GM18517 (cell line): Measurements from ENCODE around the gene MRO.
"Not testable (repeated sequence)": the region's sequence is repeated elsewhere in the genome, so short reads cannot be mapped to it uniquely, and the experiment has no call there.

Experiments used
- ATAC-seq: cut with Tn5 transposase; IDR thresholded peaks from one replicate; pipeline ENCODE4 v1.9.1; 2021; ENCODE audit warnings: mild to moderate bottlenecking, moderate library complexity; ENCODE audit not compliant: unreplicated experiment

The MRO gene

DNA sequence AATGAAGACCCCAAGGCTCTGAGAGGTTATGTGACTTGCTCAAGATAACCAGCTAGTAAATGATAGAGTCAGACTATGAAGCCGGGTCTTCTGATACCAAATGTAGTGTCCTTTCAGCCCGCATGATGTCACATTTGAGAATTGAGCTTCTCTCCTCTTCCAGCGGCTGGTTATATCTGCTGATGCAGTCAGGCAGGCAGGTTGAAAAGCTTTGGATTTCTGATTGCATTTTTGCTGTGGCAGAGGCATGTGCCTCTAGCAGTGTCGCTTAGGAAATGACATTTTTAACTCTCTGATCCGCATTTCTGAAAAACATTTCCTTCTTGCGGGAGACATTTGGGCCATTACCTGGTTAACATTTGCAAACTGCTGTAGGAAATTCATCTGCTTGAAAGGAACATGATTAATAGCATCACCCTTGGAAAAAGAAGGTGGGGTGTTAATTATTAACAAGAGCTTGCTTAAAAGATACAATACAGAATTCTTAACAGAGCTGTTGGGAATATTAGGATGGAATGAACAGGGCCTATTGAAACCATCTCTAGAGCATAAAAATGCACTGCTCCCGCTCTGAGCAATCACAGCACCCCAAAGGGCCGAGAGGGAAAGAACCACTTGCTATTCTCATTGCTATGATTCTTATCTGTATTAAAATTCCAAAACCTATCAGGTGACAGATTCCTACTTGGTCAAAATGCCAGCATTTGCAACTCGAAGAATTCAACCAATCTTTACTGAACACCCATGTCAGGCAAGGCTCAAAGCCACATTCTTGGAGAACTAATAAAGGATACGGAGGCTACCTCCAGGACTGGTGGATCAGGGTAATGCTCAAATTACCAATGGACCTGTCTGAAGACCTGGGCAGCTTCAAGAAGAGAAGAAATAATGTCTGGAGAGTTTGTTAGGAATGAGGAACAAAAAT is 25.9 kb downstream of the MRO start:
- no peak for ATAC-seq

DNA sequence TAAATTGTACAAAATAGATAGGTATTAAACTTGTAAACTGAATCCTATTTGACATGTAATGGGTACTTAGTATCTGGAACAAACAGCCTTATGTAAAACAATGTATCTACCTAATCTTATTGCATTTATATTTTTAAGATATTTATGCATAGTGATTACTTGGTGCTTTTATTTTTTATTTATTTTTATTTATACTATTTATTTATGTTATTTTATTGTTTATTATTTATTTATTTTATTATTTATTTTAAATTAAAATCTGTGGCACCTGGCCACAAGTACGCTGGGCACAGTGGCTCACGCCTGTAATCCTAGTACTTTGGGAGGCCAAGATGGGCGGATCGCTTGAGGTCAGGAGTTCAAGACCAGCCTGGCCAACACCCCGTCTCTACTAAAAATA is 26.9 kb downstream of the MRO start:
- ATAC-seq, result no peak

DNA sequence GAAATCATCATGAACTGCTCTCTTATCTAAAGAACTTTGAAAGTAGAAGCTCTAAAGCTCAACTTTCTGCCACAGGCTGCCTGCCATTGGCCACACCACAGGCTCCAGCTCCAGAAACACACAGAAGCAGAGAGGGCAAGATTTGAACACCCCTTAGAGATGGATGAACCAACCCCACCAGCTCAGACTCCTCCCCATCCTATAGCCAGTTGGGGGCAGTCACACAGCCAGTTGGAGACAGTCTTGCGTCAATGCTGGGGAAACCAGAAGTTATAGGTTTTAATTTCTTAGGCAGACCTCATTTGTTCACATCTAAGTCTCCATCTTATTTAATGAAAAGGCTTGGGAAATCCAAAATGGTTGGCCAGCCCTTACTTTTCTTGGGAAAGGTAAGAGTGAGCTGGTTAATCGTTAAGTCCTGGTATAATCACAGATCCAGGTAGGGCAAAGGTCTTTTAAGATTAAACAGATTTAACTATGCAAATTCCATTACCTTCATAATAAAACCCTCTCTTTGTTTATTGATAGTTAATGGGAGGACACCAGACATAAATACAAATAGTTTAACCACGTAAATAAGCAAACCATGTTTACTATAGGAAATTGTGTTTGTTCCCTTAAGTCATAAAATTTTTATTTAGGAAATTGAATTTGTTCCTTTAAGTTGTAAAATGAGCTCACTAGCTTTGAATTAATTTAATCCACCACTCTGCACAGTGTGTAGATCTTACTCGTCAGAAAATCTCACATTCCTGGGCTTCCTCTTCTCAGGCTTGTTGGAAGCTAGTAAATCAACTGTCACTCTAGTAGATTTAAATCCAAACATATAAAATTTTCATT is 28.0 kb downstream of the MRO start:
- ATAC-seq, result no peak

DNA sequence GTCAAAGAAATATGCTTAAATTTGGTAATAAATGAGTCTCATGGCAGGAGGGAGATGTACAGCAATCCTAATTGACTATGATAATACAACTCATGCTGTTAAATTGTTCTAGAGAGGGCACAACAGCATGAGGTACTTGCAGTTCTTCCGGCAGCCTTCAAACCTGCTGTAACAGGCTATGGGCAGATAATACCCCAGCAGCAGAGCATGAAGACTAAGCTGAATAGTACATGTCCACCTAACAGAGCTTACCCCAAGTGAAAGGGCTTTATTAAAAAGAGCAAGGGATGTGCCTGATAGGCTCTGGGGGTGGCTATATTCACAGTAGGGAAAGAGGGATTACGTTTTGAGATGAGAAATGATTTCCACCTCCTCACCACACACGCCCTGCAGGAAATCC is 28.9 kb downstream of the MRO start:
- no peak for ATAC-seq

DNA sequence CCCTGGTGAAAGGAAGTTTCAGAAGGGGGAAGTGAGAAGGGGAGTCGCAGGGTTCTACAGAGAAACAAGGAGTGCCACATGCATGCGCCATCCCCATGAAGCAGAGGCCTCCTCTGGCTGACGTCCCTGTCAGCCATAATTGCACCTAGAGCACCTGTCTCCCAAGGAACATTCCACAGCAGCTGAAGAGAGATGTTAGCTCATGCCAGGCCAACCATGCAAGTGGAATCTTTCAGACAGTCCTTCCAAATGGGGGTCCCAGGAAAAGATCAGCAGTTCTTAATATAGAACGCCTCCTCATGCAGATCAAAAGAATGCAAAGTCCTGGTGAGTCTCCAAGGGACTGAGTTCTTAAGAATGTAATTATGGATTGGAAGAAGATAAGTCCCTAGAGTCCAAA is 29.6 kb downstream of the MRO start:
- no peak for ATAC-seq

DNA sequence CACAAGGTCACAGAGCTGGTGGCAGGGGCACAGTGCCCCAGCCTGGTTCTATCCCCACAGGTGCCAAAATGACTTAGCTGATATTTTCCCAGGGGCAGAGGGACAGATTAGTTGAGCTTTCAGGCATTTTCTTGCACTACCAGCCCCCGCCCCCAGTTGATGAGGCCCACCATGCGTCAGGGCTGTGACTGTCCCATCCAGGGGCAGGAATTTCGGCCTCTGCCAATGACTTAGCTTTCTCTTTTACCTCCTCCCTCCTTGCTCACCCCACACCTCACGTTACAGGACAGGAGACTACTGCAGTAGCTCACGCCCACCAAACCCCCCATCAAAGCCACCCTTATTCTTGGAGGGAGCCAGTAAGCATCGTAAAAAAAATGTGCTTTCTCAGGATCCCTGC is 31.5 kb downstream of the MRO start:
- no peak for ATAC-seq

DNA sequence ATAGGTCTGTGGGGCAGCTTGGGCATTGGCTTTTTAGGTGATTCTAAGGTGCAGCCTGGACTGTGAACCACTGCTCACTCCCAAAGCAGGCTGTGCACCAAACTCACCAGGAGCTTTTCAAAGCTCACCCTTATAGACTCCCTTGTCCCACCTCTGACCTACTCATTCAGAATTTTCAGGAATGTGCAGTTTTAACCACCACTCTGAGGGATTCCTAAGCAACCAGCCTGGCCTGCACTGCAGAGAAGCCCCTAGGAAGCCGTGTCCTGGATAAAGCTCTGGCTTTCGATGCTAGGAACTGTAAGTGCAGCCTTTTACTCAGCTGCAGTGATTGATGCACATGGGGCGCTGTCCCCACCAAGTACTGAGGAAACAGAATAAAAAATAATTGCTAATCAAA is 33.0 kb downstream of the MRO start:
- no peak for ATAC-seq

DNA sequence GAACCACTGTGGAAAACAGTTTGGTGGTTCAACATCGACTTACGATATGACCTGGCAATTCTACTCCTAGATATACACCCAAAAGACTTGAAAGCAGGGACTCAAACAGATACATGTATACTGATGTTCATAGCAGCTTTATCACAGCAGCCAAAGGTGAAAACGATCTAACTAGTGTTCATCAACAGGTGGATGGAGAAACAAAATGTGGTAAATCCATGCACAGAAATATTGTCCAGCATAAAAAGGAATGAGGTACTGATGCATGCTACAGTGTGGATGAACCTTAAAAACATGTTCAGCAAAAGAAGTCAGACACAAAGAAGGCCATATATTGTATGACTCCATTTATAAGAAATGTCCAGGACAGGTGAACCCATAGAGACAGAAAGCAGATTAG is 36.3 kb downstream of the MRO start:
- no peak for ATAC-seq

DNA sequence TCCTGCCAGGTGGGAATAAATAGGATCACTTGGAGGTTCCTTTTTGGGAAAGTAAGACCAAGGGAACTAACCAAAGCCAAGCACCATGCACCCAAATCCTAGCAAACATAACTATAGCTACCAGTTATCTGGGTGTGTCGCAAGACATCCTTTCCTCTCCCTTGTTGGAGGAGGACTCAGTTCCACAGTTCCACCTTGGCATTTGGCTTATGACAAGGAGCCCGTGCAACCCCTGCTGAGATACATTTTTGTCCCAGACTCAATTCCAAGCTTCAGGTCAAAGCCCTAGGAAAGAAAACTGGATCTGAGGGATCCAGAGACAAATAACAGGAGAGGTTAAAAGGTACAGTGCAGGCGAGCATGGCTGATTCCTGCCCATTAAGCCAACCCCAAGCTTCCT is 40.8 kb downstream of the MRO start:
- ATAC-seq, result not testable (repeated sequence)

DNA sequence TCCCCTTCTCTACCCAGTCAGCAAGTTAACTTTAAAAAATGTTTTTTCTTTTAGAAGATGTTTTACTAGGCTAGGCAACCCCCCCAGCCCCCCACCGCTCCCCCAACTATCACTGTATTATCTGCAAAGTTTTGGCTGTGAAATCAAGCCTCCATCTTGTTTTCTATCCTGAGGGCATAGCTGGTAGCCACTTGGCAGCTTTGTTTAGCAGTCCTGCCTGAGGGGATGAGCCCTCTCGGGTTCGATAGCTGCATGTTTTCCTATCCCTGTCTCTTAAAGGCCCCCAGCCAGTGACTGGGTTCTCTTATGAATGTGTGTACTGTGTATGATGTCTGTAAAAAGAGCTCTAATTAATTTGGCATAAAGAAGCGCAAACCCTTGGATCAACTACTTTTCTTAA is 43.4 kb downstream of the MRO start:
- no peak for ATAC-seq

DNA sequence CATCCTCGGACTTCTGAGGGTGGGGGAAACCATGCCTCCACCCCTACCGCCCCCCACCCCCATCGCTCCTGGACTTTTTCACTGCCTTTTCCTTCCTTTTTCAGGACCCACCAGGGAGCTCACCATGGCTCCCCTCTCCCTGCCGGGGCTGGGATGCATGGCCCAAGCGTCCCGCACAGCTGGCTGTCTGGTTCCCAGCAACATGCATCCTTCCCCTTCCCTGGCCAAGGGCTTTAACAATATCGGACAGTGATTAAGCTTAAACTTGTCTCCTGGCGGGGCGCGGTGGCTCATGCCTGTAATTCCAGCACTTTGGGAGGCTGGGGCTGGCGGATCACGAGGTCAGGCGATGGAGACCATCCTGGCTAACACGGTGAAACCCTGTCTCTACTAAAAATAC is 44.1 kb downstream of the MRO start:
- ATAC-seq, result no peak

DNA sequence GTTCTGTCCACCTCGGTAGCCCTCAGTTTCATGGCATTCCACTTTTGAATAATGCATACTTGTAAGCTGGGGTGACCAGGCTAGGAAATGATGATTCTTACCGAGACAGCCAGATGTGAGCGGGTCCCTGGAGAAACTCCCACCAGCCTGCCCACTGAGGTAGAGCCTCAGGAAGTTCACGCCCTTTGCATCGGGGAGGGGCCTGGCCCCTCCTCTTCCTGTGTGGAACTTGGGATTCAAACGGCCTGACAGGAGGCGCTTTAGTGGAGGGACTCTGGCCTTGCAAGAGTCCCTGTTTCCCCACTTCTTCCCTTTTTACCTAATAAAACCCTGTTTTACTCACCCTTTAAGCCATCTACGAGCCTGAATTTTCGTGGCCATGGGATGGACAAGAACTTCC is 44.6 kb downstream of the MRO start:
- ATAC-seq, result no peak

DNA sequence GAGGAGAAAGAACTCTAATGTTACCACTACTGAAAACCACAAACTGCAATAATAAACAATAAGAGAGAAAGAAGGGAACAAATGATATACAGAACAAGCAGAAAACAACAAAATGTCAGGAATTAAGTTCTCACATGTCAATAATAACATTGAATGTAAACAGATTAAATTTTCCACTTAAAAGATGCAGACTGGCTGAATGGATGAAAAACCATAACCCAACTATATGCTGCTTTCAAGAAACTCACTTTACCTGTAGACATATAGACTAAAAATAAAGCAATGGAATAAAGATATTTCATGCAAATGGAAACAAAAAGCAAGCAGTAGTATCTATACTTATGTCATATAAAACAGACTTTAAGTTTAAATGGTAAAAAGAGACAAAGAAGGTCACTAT is 50.4 kb downstream of the MRO start:
- ATAC-seq, result no peak

DNA sequence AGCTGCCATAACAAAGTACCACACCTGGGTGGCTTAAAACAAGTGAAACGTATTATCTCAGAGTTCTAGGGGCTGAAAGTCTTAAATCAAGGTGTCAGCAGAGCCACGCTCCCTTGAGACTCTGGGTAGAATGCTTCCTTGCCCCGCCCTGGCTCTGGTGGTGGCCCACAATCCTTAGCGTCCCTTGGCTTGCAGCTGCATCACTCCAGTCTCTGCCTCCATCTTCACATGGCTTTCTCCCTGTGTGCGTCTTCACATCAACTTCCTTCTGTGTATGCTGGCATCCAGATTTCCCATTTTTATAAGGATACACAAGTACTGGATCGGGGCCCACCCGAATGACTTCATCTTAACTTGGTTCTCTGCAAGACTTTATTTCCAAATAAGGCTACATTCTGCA is 62.5 kb downstream of the MRO start:
- ATAC-seq, result no peak

DNA sequence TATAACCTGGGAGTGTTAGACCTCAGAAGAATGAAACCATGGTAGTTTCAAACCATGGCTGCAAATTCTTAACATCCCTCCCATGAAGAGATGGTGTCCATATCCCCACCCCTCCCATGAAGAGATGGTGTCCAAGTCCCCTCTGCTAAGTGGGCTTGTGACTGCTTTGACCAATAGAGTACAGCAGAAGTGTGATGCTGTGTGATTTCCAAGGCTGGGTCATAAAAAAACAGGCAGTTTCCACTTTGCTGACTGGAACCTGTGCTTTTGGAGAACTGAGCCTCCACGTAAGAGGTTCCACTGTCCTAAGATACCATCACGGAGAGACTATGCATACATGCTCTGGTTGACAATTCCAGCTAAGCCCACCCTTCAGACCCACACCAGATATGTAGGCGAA is 65.5 kb downstream of the MRO start:
- no peak for ATAC-seq

DNA sequence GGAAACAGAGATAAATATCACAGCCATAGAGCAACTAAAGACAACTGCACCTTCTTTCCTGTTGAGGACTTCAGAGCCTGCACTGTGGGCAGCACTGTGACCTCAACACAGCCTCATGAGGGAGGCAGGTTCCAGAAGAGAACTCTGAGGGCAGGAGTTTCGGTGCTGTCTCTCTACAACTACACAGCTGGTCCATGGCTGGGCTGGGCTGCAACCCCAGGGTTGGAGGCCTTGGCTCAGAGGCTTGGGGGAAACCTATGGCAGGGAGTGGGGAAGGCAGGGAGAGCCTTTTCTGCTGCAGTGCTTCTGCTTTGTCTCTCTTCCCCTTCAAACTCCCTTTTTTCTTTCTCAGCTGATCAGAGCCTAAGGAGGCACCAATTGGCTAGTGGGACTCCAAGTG is 66.5 kb downstream of the MRO start:
- no peak for ATAC-seq

DNA sequence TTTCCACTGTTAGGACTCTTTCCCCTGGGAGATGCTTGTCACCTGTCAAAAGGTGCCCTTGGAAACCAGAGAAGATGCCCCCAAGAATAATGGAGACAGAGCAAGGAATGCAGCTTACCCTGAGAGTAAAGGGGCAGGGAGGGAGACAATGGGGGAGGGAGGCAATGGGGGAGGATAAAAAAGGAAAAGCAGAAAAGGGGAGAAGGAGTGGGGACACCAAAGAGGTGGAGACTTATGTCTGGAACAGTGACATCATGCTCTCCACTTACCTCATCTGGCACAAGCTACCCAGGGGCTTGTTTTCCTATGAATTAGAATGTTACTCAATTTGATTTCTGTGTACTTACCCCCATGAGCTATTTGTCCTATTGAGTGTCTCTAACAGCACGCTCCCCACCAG is 67.9 kb downstream of the MRO start:
- no peak for ATAC-seq

DNA sequence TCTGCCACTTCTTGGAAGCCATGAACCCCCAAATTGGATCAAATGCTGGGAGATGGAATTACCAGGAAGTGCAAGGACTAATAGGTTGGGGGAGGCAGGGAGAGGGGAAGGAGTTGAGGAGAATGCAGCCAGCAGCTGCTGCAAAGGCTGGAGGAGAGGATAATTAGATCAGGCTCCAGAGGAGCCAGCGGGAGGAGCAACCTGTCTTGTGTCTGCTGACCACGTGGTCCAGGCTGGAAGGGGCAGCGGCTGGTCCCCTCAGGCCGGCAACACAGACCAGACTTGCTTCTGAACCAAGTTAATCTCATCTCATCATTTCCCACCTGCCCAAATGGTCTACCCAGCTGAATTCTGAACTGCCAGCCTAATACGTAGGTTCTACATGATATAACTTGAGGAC is 68.3 kb downstream of the MRO start:
- ATAC-seq, result no peak

DNA sequence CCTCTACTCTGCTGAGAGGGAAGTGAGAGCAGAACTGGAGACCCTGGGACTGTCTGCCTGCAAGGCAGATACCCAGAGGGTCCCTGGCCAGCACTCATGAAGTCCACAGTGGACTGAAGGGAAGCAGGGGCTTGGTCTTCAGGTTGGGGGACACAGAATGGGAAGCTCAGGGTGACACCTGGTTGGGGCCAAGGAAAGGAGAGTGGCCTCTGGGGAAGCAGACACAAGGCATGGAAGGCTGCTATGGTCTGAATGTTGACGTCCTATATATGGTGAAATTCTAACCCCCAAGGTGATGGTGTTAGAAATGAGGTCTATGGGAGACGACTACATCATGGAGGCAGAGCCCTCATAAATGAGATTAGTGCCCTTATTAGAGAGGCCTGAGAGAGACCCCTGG is 69.3 kb downstream of the MRO start:
- ATAC-seq, result no peak

DNA sequence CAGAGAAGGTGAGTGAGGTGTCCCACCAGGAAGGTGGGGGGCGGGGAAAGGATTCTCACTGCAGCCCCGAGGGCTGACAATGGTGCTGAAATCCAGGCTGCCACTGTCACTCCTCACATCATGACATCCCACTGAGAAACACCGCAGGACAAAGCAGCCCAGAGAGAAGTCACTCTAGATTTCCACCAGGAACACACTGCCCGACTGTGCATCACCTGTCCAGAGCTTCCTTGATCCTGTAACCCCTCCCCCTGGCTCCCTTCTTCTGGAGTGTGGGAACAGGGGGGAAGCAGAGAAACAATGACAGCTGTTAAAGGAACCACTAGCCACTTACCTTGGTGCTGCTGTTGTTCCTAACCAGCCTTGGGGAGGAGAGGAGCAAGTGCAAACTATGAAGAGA is 69.9 kb downstream of the MRO start:
- no peak for ATAC-seq

DNA sequence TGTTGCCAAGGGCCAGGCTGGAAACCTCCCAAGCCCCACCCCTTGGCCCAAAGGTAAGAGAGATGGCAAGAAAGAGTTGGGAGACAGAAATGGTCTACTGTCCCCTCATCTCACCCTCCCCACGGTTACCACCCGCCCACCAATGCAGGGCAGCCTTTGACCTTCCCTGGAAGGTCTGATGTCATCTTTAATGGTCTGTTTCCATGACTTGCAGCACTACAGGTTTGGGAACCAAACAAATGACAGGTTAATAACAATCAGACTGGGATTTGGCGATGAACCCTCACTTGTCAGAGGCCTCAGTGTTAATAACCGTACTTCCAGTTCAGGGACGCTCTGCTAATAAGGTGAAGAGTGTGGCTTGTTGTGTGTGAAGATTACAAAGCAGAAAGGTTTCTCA is 70.4 kb downstream of the MRO start:
- ATAC-seq, result no peak
